Keratinocyte (primary cell): ENCODE data around the gene RETREG2. TPM values are rescaled to one million over a fixed set of nuclear protein-coding genes. Genes with fewer than 3 reads are reported as not detected.

Experiments
- DNase-seq: peaks from one replicate; pipeline ENCODE4 v3.0.0-alpha.2; 2011; ENCODE audit warnings: low read depth, missing footprints, low spot score
- FAIRE-seq: peaks from 2 replicates; lab custom pipeline; 2011; peaks lifted over from hg19 to GRCh38; lab: Jason Lieb, UNC
- H2AFZ ChIP-seq: 2 replicates; pipeline ENCODE4 v1.6.0; 2012; ENCODE audit warnings: low read length, control low read depth, inconsistent platforms; ENCODE audit not compliant: control insufficient read depth
- H3K27ac ChIP-seq: 2 replicates; pipeline ENCODE4 v1.5.1; 2011; ENCODE audit warnings: low read length; ENCODE audit not compliant: control insufficient read depth, insufficient read depth
- H3K27me3 ChIP-seq: 3 replicates; pipeline ENCODE4 v1.6.0; 2011; ENCODE audit warnings: low read length; ENCODE audit not compliant: control insufficient read depth, insufficient read depth; ENCODE audit errors: extremely low read depth
- H3K36me3 ChIP-seq, 2 experiments: 2 replicates in 1 of 2; 3 replicates in 1 of 2; pipeline ENCODE4 v1.5.1; 2011; ENCODE audit warnings: low read length in 2 of 2, mild to moderate bottlenecking in 1 of 2; ENCODE audit not compliant: control insufficient read depth in 2 of 2, insufficient read depth in 2 of 2; ENCODE audit errors: extremely low read depth in 1 of 2
- H3K4me1 ChIP-seq: 3 replicates; pipeline ENCODE4 v1.5.1; 2011; ENCODE audit warnings: low read length; ENCODE audit not compliant: control insufficient read depth, insufficient read depth; ENCODE audit errors: extremely low read depth
- H3K4me2 ChIP-seq: 3 replicates; pipeline ENCODE4 v1.6.0; 2011; ENCODE audit warnings: low read depth, low read length; ENCODE audit not compliant: control insufficient read depth, insufficient read depth; ENCODE audit errors: extremely low read depth
- H3K4me3 ChIP-seq, 3 experiments: fragments of 200-600 bp in 1 of 3; sonication (generic) in 1 of 3; 2 replicates in 2 of 3; 3 replicates in 1 of 3; pipeline ENCODE4 v1.5.1; 2011 to 2016; ENCODE audit warnings: low read length in 3 of 3, mild to moderate bottlenecking in 3 of 3, control low read depth in 2 of 3, inconsistent platforms in 1 of 3, low read depth in 1 of 3, mixed read lengths in 1 of 3, mixed run types in 1 of 3, moderate library complexity in 1 of 3; ENCODE audit not compliant: control insufficient read depth in 2 of 3, insufficient read depth in 2 of 3; ENCODE audit errors: extremely low read depth in 1 of 3
- H3K79me2 ChIP-seq: 2 replicates; pipeline ENCODE4 v1.6.0; 2012; ENCODE audit warnings: low read length; ENCODE audit not compliant: control insufficient read depth, insufficient read depth
- H3K9ac ChIP-seq: 3 replicates; pipeline ENCODE4 v1.6.0; 2011; ENCODE audit warnings: low read length; ENCODE audit not compliant: control insufficient read depth, insufficient read depth; ENCODE audit errors: extremely low read depth
- H3K9me1 ChIP-seq: 3 replicates; pipeline ENCODE4 v1.6.0; 2011; ENCODE audit warnings: low read length; ENCODE audit not compliant: control insufficient read depth, insufficient read depth; ENCODE audit errors: extremely low read depth
- H3K9me3 ChIP-seq: 2 replicates; pipeline ENCODE4 v1.5.1; 2012; ENCODE audit warnings: low read depth, low read length; ENCODE audit not compliant: control insufficient read depth
- H4K20me1 ChIP-seq: 3 replicates; pipeline ENCODE4 v1.6.0; 2011; ENCODE audit warnings: low read length; ENCODE audit not compliant: control insufficient read depth, insufficient read depth; ENCODE audit errors: extremely low read depth
- EZH2 ChIP-seq: IDR thresholded peaks from one replicate; pipeline ENCODE4 v1.6.1; 2012; ENCODE audit warnings: inconsistent platforms, mild to moderate bottlenecking, low read length, moderate library complexity
- dilution Hi-C: fragments of 300-500 bp; cut with MboI; formaldehyde crosslinking; loops from one replicate; pipeline ENCODE4 v1.7.0; 2020; ENCODE audit warnings: low sequenced_read_pairs; ENCODE audit not compliant: extremely low pct_ligation_motif_present
- polyA plus RNA-seq, 5 experiments: library from polyadenylated mRNA; depleted of rRNA in 3 of 5; stranded (reverse) in 3 of 5; stranded (forward) in 1 of 5; unstranded in 1 of 5; fragments of >200 nt; gene quantifications; 1 replicate in 1 of 5; 2 replicates in 3 of 5; 3 replicates in 1 of 5; pipeline versions ENCODE4 v1.2.1 to v1.2.3, GENCODE V29; 2011 to 2012; ENCODE audit warnings: missing spikeins in 2 of 5, low read depth in 1 of 5, low replicate concordance in 1 of 5
- TF ChIP-seq, protein P1 (sequence below), 3 experiments: IDR thresholded peaks in 1 of 3; conservative IDR thresholded peaks in 1 of 3; optimal IDR thresholded peaks in 1 of 3; 2 replicates in 2 of 3; 3 replicates in 1 of 3; pipeline versions ENCODE3 to v1.5.1; 2011; ENCODE audit warnings: low read length in 3 of 3, mild to moderate bottlenecking in 3 of 3, moderate library complexity in 2 of 3, control low read depth in 1 of 3, inconsistent platforms in 1 of 3; ENCODE audit not compliant: insufficient read depth in 2 of 3; ENCODE audit errors: extremely low read depth in 1 of 3

The RETREG2 gene
- polyA plus RNA-seq, 1 donor (not counting 4 experiments of a cell fraction or from before 2014, with no cell fraction given): 45.8 TPM

DNA sequence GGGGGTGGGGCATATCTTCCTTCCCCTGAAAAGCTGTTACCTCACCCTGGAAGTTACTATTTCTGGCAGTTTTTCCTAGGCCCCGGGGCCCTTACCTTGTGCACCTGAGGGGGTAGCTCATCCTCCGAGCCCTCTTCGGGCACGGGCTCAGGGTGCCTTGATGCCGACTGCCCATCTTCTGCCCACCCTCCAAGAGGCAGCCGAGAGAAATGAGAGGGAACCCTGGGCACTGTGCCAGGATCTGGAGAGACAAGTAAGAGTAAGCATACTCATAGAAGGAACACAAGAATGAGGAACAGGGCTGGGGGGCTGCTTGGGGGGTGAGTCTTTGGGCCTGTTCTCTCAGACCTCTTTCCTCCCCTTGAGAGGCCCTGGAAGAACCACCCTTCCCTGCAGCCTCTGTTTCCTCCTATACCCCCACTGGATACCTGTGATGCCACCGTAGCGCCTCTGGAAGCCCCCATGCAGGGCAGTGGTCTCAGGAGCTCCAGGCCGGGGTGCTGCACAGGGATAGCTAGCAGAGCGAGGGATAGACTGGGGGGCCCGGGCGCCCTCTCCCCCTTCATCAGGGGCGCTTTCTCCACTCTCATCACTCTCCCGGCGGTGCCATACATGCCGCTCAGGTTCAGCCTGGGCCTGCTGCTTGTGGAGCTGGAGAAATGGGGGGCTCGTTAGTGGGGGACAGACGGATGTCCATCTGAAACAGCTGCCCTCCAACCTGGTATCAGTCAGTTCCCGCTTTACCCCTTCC lies 42.8 kb downstream of the RETREG2 start:
- DNase-seq (no peak), FAIRE-seq (no peak)
- Histone ChIP-seq H3K4me2 (no peak overlapping the region), H3K9ac (no peak overlapping the region), H3K79me2 (no peaks in the 10 kb centered on the region), H3K27me3 (no peaks in the 10 kb centered on the region), H3K27ac (no peak overlapping the region), H3K36me3 (peaks cover 31 to 46% of the 10 kb centered on the region in 2 experiments), H4K20me1 (no peaks in the 10 kb centered on the region), H3K4me3 (no peak overlapping the region), H2AFZ (no peak overlapping the region), H3K4me1 (peaks cover 18% of the 10 kb centered on the region), H3K9me1 (no peaks in the 10 kb centered on the region), H3K9me3 (no peaks in the 10 kb centered on the region)
- dilution Hi-C loops: no loop called here
- TF ChIP-seq, protein P1, sequence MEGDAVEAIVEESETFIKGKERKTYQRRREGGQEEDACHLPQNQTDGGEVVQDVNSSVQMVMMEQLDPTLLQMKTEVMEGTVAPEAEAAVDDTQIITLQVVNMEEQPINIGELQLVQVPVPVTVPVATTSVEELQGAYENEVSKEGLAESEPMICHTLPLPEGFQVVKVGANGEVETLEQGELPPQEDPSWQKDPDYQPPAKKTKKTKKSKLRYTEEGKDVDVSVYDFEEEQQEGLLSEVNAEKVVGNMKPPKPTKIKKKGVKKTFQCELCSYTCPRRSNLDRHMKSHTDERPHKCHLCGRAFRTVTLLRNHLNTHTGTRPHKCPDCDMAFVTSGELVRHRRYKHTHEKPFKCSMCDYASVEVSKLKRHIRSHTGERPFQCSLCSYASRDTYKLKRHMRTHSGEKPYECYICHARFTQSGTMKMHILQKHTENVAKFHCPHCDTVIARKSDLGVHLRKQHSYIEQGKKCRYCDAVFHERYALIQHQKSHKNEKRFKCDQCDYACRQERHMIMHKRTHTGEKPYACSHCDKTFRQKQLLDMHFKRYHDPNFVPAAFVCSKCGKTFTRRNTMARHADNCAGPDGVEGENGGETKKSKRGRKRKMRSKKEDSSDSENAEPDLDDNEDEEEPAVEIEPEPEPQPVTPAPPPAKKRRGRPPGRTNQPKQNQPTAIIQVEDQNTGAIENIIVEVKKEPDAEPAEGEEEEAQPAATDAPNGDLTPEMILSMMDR (optimal IDR thresholded peaks at IDR 0.05 in 1 of 3, IDR thresholded peaks at IDR 0.05 in 1 of 3, conservative IDR thresholded peaks at IDR 0.05 in 1 of 3; ENCODE audit: extremely low read depth in 1 of 3, insufficient read depth in 2 of 3, low read length in 3 of 3): no peak
- TF ChIP-seq EZH2: no peak

DNA sequence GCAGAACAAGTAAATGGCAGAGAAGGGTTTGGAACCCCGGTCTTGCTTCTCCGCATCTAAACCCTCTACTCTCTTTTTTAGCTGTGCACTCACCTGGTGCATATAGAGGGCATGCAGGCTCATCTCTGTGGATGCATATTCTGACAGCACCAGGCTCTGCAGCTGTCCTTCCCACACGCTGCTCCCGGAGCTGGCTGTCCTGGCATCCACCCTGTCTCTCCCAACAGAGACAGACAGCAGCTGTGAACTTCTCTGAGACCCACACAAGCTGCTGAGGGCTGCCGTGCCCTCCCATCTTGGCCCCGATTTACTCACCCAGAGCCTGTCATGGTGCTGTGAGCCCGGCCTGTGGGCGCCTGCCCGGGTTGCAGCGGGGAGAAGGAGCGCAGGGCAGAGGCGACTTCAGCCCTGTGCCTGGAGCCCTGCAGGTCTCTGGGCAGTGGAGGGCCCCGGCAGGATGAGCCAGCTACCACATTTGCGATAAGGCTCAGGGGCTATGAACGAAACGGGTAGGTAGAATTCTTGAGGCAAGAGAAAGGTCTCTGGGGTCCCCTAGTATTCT lies 44.0 kb downstream of the RETREG2 start:
- FAIRE-seq (no peak), DNase-seq (no peak)
- Histone ChIP-seq H3K4me1 (peaks cover 18% of the 10 kb centered on the region), H2AFZ (no peak overlapping the region), H3K9me1 (no peaks in the 10 kb centered on the region), H3K36me3 (peaks cover 37 to 44% of the 10 kb centered on the region in 2 experiments), H4K20me1 (no peaks in the 10 kb centered on the region), H3K9ac (no peak overlapping the region), H3K79me2 (peaks cover 4% of the 10 kb centered on the region), H3K27me3 (no peaks in the 10 kb centered on the region), H3K4me3 (no peak overlapping the region), H3K27ac (no peak overlapping the region), H3K9me3 (no peaks in the 10 kb centered on the region), H3K4me2 (no peak overlapping the region)
- dilution Hi-C loops: no loop called here
- TF ChIP-seq, protein P1 (optimal IDR thresholded peaks at IDR 0.05 in 1 of 3, IDR thresholded peaks at IDR 0.05 in 1 of 3, conservative IDR thresholded peaks at IDR 0.05 in 1 of 3; ENCODE audit: extremely low read depth in 1 of 3, insufficient read depth in 2 of 3, low read length in 3 of 3): no peak
- no peak for TF ChIP-seq EZH2
